NCI-H1105 treated with DMSO at 0.1 percent for 48 hours (cell line): ENCODE data around the gene ALDH1A2.
"Not testable (repeated sequence)": the region's sequence is repeated elsewhere in the genome, so short reads cannot be mapped to it uniquely, and the experiment has no call there.

Source experiments
- DNase-seq: peaks from one replicate; lab custom pipeline; 2025; lab: John Stamatoyannopoulos, UW

ALDH1A2 gene

DNA sequence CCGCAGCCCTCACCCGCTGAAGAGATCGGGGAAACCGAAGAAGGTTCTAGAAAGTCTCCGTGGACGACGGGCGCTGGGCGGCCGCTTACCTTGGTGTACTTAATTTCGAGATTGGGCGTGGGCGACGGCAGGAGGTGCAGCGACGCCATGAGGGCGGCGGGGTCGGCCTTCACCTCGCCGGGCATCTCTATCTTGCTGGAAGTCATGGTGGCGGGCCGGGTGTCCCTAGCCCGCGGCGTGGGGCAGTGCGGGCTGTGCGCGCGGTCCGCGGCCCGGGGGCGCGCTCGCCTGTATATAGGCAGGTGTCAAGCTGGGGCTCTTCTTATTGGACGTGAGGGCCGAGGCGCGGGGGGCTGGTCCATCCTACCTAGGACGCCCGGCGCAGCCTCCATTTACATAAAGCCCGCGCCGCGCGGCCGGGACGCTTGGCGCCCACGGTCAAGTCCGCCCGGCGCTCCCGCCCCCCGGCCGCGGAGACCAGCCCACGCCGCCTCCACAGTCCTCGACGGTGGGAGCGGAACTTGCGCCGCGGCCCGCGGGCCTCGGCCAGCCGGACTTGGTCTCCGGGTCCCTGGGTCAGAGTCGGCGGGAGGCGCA is at the start of gene ALDH1A2:
Gene ALDH1A2, minus strand, starts transcription at position 267 of the 597 bp plus-strand sequence. Its CDS starts 61 bp downstream, at position 206.
- no peak for DNase-seq

DNA sequence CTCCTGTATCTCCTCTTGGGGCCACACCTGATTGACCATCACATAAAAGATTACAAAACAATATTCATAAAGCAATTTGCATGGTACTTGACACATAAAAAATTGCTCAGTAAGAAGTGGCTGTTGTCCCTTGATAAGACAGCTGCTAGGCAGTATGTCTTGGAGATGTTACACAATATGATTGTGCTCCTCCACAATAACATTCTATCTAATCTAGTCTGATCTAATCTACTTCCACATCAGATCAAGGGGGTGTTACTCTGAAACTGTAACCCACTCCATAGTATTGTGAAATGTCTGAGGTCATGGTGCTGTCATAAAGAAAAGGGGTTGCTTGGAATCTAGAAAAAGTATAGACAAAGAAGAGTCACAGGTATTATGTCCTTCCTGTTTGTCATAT is 49.3 kb upstream of the ALDH1A2 start:
- no peak for DNase-seq

DNA sequence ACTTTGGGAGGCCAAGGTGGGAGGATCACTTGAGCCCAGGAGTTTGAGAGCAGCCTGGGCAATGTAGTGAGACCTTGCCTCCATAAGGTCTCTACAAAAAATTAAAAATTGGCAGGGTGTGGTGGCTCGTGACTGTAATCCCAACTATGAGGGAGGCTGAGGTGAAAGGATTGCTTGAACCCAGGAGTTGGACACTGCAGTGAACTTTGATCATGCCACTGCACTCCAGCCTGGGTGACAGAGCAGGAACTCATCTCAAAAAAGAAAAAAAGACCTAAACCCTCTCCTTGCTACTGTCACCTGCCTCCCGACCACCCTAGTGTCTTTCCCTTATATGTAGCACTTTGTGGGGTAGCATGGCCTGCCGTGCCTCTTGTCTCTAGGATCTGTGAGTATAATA is 48.9 kb upstream of the ALDH1A2 start:
- DNase-seq, result no peak

DNA sequence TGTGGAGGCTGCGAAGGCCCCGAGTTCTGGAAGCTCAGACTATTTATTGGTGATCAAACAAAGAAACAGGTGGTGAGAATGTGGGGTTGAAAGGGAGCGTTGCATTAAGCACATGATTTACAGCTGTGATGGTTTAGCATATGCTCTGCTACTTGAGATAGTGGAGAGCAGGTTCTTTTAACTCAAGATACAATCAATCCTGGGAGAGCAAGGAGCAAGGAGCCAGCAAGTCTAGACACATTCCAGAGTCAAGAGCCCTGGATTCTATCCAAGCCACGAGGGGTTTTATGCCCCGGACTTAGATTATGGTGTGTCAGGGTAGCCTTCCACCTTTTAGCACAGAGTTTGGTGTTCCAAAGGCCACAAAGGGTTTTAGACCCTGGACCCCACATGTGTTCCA is 47.8 kb upstream of the ALDH1A2 start:
- DNase-seq, result peak; percentile 13

DNA sequence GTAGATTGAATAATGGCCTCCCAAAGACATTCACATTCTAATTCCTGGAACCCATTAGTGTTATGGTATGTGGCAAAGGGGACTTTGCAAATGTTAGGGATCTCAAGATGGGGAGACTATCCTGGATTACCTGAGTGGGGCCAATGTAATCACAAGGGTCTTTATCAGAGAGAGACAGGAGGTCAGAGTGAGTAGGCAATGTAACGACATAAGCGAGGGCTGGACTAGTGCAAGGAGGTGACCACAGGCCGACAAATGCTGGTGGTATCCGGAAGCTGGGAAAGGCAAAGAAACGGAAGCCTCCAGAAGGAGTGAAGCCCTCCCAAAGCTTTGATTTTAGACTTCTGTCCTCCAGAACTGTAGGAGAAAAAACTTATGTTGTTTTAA is 46.2 kb upstream of the ALDH1A2 start:
- no peak for DNase-seq

DNA sequence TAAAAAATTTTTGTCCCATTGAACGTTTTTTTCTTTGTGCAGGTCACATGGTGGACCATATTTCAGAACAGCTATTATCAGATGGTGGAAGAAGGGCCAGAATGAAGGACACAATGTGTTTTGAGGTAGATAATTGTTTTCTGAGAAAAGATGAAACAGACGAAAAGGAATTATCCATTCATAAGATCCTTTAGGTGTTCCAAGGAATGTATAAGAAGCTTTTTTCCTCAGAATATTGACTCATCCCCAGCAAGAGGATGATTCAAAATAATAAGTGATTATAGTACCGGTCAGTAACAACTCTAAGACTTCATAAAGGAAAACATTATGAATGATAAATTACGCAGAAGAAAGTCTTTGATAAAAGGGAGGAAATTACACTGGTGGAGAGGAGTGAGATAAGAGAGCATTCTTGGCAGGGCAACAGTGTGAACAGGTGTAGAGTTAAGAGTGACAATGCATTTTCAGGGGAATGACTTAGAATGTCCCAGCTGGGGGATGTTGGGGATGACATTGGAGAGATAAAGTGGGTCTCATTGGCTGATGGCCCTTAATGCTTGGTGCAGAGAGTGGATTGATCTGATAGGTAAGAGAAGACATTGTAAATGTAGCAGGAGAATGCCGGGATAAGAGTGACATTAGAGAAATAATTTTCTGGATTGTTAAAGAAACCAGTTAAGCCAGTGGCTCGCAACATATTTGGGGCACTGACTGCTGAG is 45.6 kb upstream of the ALDH1A2 start:
- no peak for DNase-seq

DNA sequence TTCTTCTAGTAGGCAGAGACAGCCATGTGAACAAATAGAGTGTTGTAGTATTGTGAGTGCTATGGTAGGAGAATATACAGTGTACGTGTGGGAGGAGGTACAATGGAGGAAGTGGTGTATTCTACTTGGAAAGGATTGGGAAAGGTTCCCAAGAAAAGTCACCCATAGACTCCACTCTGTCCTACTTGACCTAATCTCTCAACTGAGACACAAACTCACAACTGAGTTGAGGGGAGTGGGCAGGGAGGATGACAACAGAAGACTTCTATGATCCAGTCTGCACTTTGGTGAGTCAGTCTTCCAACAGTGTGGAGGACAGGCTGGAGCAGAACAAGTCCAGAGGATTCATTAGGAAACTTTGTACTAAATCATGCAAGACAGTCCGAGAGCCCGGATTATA is 43.9 kb upstream of the ALDH1A2 start:
- DNase-seq, result no peak

DNA sequence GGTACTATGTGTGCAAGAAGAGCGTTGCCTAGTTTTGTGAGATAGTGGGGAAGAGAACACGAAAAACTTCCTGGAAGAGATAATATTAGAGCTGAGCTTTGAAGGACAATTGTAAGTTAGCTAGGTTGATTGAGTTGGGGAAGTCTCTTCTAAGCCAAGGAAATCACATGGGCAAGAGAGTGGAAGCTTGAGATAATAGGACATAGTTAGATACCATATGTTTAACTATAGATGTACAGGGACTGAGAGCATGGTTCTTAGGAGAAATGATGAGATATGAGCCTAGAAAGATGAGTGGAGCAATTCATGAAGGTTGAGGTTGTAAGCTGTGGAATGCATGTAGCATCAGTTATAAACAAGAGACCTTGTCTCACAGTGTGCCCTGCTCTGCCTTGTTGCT is 42.6 kb upstream of the ALDH1A2 start:
- DNase-seq, result no peak

DNA sequence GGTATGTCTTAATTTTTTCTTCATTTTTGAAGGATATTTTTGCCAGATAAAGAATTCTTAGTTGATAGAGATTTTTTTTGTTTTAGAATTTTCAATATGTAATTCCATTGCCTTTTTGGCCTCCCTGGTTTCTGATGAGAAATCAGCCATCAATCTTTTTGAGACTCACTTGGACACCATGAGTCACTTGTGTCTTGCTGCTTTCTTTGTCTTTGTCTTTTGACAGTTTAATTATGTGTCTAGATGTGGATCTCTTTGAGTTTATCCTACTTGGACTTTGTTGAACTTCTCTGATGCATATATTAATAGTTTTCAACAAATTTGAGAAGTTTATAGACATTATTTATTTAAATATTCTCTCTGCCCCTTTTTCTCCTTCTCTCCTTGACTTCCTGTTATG is 38.0 kb upstream of the ALDH1A2 start:
- no peak for DNase-seq

DNA sequence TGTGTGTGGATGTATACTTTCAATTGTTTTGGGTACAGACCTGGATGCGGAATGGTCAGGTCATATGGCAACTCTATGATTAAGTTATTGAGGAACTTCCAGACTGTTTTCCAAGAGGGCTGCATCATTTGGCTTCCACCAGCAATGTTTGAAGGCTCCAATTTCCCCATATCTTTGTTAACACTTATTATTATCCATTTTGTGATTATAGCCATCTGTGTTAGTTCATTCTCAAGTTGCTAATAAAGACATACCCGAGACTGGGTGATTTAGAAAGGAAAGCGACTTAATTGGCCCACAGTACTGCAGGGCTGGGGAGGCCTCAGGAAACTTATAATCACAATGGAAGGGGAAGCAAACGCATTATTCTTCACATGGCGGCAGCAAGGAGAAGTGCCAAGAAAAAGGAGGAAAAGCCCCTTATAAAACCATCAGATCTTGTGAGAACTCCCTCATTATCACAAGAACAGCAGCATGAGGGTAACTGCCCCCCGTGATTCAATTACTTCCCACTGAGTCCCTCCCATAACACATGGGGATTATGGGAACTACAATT is 31.1 kb upstream of the ALDH1A2 start:
- no peak for DNase-seq

DNA sequence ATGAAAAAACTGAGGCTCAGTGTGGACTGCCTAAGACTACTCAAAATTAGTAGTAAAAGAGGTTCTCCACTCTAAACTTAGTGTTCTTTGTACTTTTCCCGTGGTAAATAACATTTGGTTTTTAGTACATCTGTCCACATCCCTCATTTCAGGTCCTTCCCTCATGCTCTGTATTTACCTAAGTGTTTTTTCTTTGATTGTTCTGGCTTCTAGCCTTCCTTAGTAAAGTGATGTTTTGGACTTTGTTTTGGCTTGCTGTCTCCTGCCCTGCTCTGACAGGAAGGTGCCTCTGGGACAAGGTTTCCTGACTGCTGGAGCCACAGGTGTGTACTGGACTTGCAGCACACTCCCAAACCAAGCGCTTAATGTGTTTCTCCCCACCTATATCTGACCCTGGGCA is 29.9 kb upstream of the ALDH1A2 start:
- no peak for DNase-seq

DNA sequence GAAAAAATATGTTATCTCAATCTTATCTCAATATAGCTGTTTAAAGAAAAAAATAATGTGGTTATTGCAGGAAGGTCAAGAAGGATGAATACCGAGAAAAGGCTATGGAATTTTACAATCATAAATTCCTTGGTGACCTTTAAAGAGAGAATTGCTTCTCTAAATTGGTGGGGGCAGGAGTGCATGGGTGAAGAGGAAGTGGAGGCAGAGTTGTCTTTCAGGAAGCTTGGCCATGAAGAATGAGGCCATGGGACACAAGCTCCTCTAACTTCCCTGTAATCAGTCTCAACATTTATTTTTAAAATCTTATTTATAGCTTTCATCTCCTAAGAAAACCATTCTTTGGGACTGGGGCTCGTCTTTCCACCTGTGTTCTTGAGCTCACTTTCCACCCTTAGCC is 22.4 kb upstream of the ALDH1A2 start:
- DNase-seq, result no peak

DNA sequence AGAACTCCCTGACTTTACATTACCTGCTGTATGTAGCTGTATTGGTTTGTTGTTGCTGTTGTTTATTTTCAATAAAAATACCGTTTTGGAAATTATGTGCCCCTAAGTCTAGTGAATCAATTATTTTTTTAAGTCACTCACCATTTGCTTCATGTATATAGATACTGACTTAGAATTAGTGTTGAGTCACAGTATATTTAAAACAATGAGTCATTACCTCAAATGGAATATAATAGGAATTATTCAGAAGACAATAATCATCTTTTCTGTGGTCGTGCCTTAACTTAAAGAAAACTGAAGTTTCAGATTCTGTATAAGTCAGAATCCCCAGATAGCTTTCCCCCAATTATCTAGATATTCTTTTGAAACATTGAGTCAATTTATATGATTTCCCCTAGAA is 21.0 kb upstream of the ALDH1A2 start:
- no peak for DNase-seq

DNA sequence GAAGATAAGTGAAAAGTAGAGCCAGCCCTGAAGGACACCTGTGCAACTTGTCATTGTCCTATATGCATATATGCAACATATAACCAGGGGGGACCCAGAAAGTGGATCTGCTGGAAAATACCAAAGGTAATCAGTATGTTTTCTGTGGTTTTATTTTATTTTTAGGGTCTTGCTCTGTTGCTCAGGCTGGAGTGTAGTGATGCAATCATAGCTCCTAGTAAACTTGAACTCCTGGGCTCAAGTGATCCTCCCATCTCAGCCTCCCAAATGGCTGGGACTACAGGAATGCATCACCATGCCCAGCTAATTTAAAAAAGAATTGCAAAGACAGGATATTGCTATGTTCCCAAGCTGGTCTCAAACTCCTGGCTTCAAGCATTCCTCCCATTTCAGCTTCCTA is 18.0 kb upstream of the ALDH1A2 start:
- no peak for DNase-seq

DNA sequence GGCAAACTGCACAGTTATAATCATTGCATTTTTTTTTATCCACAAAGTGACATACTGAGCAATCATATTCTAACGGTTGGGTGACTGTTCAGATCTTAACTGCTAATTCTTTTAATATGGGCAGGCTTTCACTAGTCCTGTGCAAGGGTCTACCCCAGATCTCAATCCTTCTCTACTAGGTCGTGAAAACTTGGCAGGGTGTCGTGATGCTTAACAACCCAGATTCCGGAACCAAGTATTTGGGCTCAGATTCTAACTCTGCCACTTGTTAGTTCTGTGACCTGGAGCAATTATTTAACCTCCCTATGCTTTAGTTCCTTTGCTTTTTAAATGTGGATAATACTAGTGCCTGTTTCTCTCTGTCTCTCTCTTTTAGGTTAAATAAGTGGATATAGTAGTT is 16.4 kb upstream of the ALDH1A2 start:
- DNase-seq, result no peak

DNA sequence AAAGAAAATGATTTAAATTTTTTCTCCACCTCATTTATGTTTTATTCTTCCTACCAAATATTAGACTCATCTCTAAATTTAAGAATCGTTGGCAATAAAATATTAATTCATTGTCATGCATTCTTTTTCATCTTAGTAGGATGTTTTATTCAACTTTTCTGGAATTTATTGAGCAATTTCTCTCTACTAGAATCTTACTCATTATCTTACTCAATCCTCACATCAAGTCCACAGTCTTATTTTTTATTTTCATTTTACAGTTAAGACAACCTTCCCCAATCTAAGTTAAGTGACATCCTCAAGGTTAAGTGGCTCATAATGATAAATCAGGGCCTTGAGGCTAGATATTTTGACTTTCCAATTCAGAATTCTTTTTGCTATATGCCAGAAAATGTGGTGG is 15.9 kb upstream of the ALDH1A2 start:
- DNase-seq, result no peak

DNA sequence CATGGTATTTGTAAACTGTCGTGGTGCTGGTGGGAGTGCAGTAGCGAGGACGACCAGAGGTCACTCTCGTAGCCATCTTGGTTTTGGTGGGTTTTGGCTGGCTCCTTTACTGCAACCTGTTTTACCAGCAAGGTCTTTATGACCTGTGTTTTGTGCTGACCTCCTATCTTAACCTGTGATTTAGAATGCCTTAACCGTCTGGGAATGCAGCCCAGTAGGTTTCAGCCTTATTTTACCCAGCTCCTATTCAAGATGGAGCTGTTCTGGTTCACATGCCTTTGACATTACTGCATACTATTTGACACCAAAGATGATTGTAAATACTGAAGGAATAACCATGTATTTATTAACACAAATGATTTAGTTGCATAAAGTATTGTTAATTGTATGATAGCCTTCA is 15.4 kb upstream of the ALDH1A2 start:
- DNase-seq, result not testable (repeated sequence)

DNA sequence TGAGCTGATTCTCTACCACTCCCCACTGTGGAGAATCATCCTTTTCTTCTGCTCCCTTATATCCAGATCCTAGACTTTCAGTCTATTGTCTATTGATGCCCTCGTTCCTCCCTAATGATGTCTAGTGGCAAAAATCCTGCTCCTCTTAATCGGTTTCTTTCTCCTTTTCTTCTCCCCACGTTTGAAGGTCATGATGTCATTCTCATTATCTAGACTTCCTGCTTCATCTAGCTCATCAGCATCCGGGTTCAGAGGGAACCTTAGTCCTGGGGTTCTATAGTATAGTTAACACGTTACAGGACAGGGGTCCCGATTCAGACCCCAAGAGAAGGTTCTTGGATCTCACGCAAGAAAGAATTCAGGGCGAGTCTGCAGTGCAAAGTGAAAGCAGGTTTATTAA is 14.9 kb upstream of the ALDH1A2 start:
- DNase-seq, result no peak

DNA sequence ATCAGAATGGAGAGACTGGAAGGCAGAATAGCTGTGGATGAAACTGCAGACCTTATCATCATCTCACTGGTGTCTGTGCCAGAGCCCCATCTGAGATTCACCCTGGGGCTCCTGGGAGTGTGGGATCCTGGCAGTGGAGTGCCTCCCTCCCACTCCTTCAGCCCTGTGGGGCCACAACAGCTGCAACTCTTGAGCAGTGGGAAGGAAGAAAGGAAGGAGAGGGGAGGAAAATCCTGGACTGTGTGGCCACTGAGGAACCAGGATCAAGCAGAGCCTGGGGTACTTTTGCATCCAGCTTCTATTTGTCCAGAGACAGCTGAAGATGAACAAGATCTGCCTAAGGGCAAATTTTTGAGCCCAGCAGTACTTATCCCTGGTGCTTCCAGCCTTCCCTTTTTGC is 13.1 kb upstream of the ALDH1A2 start:
- no peak for DNase-seq

DNA sequence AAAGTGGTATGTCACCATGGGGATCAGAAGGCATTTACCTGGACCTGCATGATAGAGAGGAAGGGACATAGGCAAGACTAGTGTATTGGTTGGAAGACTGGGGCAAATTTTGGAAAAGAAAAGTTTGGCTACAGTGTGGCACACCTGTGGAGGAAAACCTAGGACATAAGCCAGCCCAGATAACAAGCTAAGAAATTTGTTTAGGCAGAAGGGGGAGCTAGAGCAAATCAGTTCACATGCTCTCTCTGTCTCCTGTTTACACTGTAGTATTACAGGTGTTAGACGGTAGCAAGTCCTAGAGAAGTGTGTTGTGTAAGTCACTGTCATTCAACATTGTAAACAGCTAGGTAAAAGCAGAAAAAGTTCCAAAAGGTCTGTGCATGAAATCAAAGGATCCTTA is 11.9 kb upstream of the ALDH1A2 start:
- DNase-seq, result peak; percentile 73

DNA sequence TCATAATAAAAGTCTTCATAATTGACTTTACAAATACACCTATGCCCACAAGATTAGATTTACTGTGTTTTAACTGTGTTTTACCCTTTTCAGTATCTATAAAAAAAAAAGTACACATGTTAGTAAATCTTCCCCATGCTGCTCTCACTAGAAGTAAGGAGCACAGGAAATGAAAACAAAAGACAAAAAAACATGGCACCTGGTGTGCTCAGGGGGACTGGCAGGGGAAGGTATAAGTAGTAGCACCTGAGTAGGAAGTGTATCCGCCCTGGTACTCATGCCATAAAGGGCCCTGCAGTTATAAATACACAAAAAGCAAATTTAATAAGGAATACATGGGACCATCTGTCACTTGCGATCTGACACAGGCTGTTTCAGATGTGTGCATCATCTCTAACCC is 8.9 kb upstream of the ALDH1A2 start:
- DNase-seq, result peak; percentile 8

DNA sequence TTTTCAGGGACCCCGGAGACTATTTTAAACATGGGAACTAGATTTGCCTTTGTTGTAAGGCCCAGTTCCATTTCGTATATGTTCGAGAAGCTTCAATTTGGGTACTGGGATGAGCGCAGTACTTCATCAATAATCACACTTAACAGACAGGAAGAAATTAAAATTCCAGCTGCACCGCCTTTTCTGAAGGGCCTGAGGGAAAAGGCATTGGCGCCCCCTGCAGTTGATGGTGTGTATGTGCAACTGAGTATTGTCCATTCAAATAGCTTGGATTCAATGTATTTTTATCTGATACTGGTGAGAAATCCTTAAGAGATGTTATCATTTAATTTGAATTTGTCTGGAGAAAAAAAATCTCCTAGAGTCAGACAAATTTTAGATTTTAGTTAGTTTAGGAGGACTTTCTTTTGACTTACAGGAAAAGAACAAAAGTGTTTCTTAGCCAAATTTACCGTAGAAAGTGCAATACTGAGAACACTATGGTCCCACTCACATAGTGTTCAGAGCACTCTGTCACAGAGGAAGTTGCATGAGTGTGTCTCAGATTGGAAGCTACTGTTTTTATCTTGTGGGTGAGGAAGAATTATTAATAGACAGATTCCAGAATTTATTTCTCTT is 5.4 kb upstream of the ALDH1A2 start:
- peak; percentile 82 for DNase-seq

DNA sequence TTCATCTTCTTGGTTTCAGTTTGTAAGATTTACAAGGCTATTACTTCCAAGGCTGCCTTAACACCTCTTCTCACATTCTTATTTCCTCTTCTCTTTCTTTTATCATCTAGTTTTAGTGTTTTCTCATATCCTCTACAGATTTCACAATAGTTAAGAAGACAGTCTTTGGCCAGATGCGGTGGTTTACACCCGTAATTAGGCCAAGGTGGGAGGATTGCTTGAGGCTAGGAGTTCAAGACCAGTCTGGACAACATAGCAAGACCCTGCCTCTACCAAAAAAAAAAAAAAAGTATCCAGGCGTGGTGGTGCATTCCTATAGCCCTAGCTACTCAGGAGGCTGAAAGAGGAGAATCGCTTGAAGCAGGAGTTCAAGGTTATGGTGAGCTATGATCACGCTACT is 3.5 kb upstream of the ALDH1A2 start:
- DNase-seq, result no peak
